A549 treated with dexamethasone at 1 μM for 4 hours (cell line): ENCODE data around the gene OR10G2. TPM values are rescaled to one million over a fixed set of nuclear protein-coding genes. Genes with fewer than 3 reads are reported as not detected.

ENCODE experiments used
- total RNA-seq: library from RNA; stranded (reverse); fragments of 200-300 nt; extraction: Qiagen RNA extraction; gene quantifications from 5 replicates; pipeline ENCODE4 v1.2.3, GENCODE V29; 2022

Gene OR10G2, protein sequence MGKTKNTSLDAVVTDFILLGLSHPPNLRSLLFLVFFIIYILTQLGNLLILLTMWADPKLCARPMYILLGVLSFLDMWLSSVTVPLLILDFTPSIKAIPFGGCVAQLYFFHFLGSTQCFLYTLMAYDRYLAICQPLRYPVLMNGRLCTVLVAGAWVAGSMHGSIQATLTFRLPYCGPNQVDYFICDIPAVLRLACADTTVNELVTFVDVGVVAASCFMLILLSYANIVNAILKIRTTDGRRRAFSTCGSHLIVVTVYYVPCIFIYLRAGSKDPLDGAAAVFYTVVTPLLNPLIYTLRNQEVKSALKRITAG
- total RNA-seq = not detected in 5 replicates

DNA sequence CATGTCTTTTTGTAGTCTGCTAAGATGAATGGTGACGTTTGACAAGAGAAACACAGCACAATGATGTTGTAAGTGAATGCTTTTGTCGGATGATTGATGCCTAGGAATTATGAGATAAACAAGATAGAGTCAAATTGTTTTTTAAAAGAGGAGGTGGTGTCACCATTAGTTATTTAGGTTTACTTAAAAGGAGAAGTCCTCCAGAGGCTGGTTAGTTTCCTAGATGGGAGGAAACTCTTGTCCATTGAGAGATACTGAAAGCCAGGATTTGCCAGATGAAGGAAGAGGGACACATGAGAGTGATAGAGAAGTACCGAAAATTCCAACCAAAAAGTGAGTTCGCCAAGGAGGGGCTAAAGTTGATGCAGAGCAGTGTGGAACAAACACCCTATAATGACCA, at the start of gene OR10G2:
OR10G2 (minus strand) TSS at position 101 of the 400 bp plus-strand sequence; CDS start at position 3, 98 bp downstream.

DNA sequence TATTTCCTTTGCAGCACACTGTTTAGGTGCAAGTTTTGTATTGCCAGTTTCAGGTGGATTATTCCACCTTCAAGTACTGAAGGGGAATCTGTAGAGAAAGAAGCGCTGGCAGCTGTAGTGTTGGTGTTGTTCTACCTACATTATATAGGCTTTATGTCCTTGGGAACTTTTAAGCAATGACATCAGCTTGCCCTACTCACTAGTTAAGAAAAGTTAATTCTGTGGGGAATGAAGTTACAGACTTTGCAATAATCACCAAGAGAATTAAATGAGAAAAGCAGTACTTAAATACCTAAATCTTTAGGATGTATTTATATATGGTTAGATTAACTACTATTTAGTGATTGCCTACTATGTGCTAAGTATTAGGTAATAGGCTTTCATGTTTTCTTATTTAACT, 39.0 kb upstream of the OR10G2 start, which contains the start of gene OR4E1:
OR4E1 (minus strand) TSS at position 101 of the 400 bp plus-strand sequence. CDS start 2,883 bp downstream, outside the sequence.

DNA sequence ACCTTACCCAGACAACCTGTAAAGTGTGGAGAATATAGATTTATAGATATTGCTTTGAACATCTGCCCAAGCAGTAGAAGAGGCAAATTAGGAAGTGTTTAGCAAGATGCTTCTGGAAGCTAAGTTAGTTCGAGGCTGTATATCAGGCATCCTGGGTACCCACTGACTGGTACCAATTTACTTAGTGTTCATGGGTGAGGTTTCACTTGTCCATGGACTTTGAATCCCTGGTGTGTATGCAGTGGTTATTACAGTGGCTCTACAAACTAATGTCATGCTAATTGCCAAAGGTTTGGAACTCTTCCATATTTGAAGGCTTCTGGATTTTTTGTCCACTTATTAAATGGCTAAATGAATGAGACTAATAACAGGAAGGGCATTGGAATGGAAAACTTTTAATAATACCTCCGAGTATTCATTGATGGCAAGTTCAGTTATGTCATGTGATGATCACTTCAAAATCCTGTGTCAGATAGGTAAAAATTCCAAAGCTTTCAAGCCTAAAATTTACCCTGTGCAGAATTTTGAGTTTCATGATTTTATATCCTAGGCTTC, 18.7 kb upstream of the OR10G2 start, which contains the start of gene OR4E2:
OR4E2 (plus strand) TSS at position 505 of the 555 bp plus-strand sequence. CDS start 11,248 bp downstream, outside the sequence.

Other genes with a start within 250 kb of the OR10G2 start
- gene CHD8, start 178.8 kb downstream of the OR10G2 start, total RNA-seq = 38.1 to 43.5 TPM (median 41.9 TPM) in 5 replicates
- gene RAB2B, start 158.0 kb downstream of the OR10G2 start, total RNA-seq = 12.2 to 14.6 TPM (median 13.4 TPM) in 5 replicates
- 55.7 to 79.3 TPM (median 69.0 TPM) in 5 replicates for gene TOX4, start 157.7 kb downstream of the OR10G2 start, total RNA-seq
- 36.8 to 45.6 TPM (median 43.7 TPM) in 5 replicates for gene METTL3, start 123.6 kb downstream of the OR10G2 start, total RNA-seq
- gene SALL2, start 108.6 kb downstream of the OR10G2 start, total RNA-seq = 0.58 to 0.78 TPM (median 0.68 TPM) in 5 replicates
- not detected in 5 replicates for gene OR10G3, start 54.9 kb downstream of the OR10G2 start, total RNA-seq
- gene OR4E2, start 18.9 kb upstream of the OR10G2 start, total RNA-seq = not detected in 5 replicates
- not detected in 5 replicates for gene OR4E1, start 38.9 kb upstream of the OR10G2 start, total RNA-seq